ENCODE measurements around the gene NUP133.

DNA sequence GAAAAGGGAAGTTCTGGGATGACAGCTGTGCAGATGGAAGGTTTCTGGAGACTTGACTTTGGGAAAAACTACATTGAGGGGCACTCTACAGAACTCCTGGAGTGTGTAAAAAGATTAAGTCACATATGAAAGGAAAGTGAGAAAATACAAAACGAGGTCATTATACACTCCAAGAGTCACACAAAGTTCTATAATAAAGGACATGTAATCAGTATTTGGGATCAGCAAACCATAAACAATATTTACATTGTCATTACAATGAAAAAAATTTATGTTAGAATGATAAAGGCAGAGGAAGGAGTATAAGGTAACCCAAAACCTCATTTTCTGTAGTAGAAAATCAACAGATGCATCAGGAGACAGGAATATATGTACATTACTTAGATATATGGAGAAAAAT, 22.8 kb downstream of the NUP133 start:
- TF ChIP-seq CTCF (IDR thresholded peaks at IDR 0.05; ENCODE audit: insufficient read depth, low read length) (no peak), REST (IDR thresholded peaks at IDR 0.05; ENCODE audit: insufficient replicate concordance, low read depth) (no peak), POLR2AphosphoS5 (IDR thresholded peaks at IDR 0.05; ENCODE audit: low read depth) (no peak), GABPA (IDR thresholded peaks at IDR 0.05; ENCODE audit: low read depth) (no peak), SPI1 (IDR thresholded peaks at IDR 0.05; ENCODE audit: borderline replicate concordance, low read depth) (no peak)

All from HL-60 (cell line).